ENCODE measurements around the gene PIP4K2A. TPM values are rescaled to one million over a fixed set of nuclear protein-coding genes. Genes with fewer than 3 reads are reported as not detected.
A peak's percentile ranks its signal among the peaks of the same experiment; 100 is the strongest.

PIP4K2A gene
- total and polyA plus RNA-seq, 2 experiments from 2014 or later, result 39.9 to 40.1 TPM

- Histone ChIP-seq H2AFZ (no peak overlapping the region), H3K9me2 (ENCODE audit: insufficient read depth) (no peaks in the 10 kb centered on the region), H3K4me1 (ENCODE audit: insufficient read depth) (peaks cover 57% of the 10 kb centered on the region), H3K27ac (ENCODE audit: low read depth) (no peak overlapping the region), H3K4me3 (no peak overlapping the region), H3K36me3 (ENCODE audit: insufficient read depth) (no peaks in the 10 kb centered on the region), H3K4me2 (no peak overlapping the region), H4K20me1 (replicated peaks; ENCODE audit: insufficient read depth) (no peaks in the 10 kb centered on the region), H3K79me2 (replicated peaks; ENCODE audit: insufficient read depth) (peaks cover 97% of the 10 kb centered on the region), H3K27me3 (ENCODE audit: insufficient read depth) (no peaks in the 10 kb centered on the region), H3F3A (replicated peaks; ENCODE audit: low read depth) (no peaks in the 10 kb centered on the region)
- TF ChIP-seq POLR2AphosphoS5 (IDR thresholded peaks at IDR 0.05; ENCODE audit: low read depth) (no peak), CREB1 (CRISPR knock-in tag; IDR thresholded peaks at IDR 0.05; ENCODE audit: low read depth) (no peak), CTCF (conservative IDR thresholded peaks at IDR 0.05; ENCODE audit: low read depth in 2 of 2) (no peak), ZNF114 (CRISPR knock-in tag; IDR thresholded peaks at IDR 0.05) (no peak)
- TF ChIP-seq, protein P1, sequence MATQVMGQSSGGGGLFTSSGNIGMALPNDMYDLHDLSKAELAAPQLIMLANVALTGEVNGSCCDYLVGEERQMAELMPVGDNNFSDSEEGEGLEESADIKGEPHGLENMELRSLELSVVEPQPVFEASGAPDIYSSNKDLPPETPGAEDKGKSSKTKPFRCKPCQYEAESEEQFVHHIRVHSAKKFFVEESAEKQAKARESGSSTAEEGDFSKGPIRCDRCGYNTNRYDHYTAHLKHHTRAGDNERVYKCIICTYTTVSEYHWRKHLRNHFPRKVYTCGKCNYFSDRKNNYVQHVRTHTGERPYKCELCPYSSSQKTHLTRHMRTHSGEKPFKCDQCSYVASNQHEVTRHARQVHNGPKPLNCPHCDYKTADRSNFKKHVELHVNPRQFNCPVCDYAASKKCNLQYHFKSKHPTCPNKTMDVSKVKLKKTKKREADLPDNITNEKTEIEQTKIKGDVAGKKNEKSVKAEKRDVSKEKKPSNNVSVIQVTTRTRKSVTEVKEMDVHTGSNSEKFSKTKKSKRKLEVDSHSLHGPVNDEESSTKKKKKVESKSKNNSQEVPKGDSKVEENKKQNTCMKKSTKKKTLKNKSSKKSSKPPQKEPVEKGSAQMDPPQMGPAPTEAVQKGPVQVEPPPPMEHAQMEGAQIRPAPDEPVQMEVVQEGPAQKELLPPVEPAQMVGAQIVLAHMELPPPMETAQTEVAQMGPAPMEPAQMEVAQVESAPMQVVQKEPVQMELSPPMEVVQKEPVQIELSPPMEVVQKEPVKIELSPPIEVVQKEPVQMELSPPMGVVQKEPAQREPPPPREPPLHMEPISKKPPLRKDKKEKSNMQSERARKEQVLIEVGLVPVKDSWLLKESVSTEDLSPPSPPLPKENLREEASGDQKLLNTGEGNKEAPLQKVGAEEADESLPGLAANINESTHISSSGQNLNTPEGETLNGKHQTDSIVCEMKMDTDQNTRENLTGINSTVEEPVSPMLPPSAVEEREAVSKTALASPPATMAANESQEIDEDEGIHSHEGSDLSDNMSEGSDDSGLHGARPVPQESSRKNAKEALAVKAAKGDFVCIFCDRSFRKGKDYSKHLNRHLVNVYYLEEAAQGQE (IDR thresholded peaks at IDR 0.05; ENCODE audit: unreplicated experiment), result no peak
- ATAC-seq (no peak), DNase-seq (ENCODE audit: low spot score) (no peak)
- H3K27me3 Mint-ChIP-seq (ENCODE audit: insufficient read depth, low read depth, poor library complexity), result no peaks in the 10 kb centered on the region
- no peaks in the 10 kb centered on the region; the same call in 2 of the 3 replicates for H3K36me3 Mint-ChIP-seq (ENCODE audit: low read depth)
- H3K27ac Mint-ChIP-seq, result no peak overlapping the region
- no peaks in the 10 kb centered on the region for H3K9me3 Mint-ChIP-seq
- H3K4me1 Mint-ChIP-seq, result peaks cover 76% of the 10 kb centered on the region
- H3K4me3 Mint-ChIP-seq, result no peak overlapping the region
These were observed 94.1 kb downstream of the PIP4K2A start for GRCh38 chr10:22620140-22620857.

- Mint-ChIP-seq H3K9me3 (no peaks in the 10 kb centered on the region), H3K4me3 (no peak overlapping the region), H3K36me3 (ENCODE audit: low read depth) (no peaks in the 10 kb centered on the region; the same call in 2 of the 3 replicates), H3K27me3 (ENCODE audit: insufficient read depth, low read depth, poor library complexity) (no peaks in the 10 kb centered on the region), H3K27ac (no peak overlapping the region), H3K4me1 (peaks cover 74% of the 10 kb centered on the region)
- no peaks in the 10 kb centered on the region for H3F3A ChIP-seq (replicated peaks; ENCODE audit: low read depth)
- ATAC-seq (no peak), DNase-seq (ENCODE audit: low spot score) (no peak)
- H3K4me2 ChIP-seq, result 0 out of 2 replicates have a peak overlapping the region, but pooled peaks have one; percentile 36
- H3K4me3 ChIP-seq, result no peak overlapping the region
- no peaks in the 10 kb centered on the region for H3K9me2 ChIP-seq (ENCODE audit: insufficient read depth)
- no peak overlapping the region for H2AFZ ChIP-seq
- H3K4me1 ChIP-seq (ENCODE audit: insufficient read depth), result peaks cover 59% of the 10 kb centered on the region
- no peaks in the 10 kb centered on the region for H3K36me3 ChIP-seq (ENCODE audit: insufficient read depth)
- peaks cover 97% of the 10 kb centered on the region for H3K79me2 ChIP-seq (replicated peaks; ENCODE audit: insufficient read depth)
- no peaks in the 10 kb centered on the region for H4K20me1 ChIP-seq (replicated peaks; ENCODE audit: insufficient read depth)
- peak overlapping the region; percentile 18; the same call in 1 of the 2 replicates for H3K27ac ChIP-seq (ENCODE audit: low read depth)
- no peaks in the 10 kb centered on the region for H3K27me3 ChIP-seq (ENCODE audit: insufficient read depth)
- no peak for TF ChIP-seq STAT1 (IDR thresholded peaks at IDR 0.05; ENCODE audit: unreplicated experiment)
- TF ChIP-seq EZH2 (IDR thresholded peaks at IDR 0.05; ENCODE audit: low read depth, unreplicated experiment), result no peak
- TF ChIP-seq EZH2phosphoT487 (IDR thresholded peaks at IDR 0.05; ENCODE audit: unreplicated experiment), result no peak
- no peak for TF ChIP-seq ZNF114 (CRISPR knock-in tag; IDR thresholded peaks at IDR 0.05)
- no peak for TF ChIP-seq POLR2AphosphoS5 (IDR thresholded peaks at IDR 0.05; ENCODE audit: low read depth)
- TF ChIP-seq ZNF331 (CRISPR knock-in tag; IDR thresholded peaks at IDR 0.05; ENCODE audit: low read depth), result no peak
- TF ChIP-seq JUNB (IDR thresholded peaks at IDR 0.05; ENCODE audit: unreplicated experiment), result no peak
- no peak for TF ChIP-seq NANOG (IDR thresholded peaks at IDR 0.05; ENCODE audit: borderline replicate concordance)
- TF ChIP-seq, protein P2, sequence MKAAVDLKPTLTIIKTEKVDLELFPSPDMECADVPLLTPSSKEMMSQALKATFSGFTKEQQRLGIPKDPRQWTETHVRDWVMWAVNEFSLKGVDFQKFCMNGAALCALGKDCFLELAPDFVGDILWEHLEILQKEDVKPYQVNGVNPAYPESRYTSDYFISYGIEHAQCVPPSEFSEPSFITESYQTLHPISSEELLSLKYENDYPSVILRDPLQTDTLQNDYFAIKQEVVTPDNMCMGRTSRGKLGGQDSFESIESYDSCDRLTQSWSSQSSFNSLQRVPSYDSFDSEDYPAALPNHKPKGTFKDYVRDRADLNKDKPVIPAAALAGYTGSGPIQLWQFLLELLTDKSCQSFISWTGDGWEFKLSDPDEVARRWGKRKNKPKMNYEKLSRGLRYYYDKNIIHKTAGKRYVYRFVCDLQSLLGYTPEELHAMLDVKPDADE (IDR thresholded peaks at IDR 0.05), result no peak
- TF ChIP-seq, protein P1 (IDR thresholded peaks at IDR 0.05; ENCODE audit: unreplicated experiment), result no peak
These were observed 95.3 kb downstream of the PIP4K2A start for GRCh38 chr10:22619101-22619500.
